SH-SY5Y (cell line): ENCODE data around the gene PTPRT.

Experiments
- GATA2 ChIP-seq: IDR thresholded peaks from 2 replicates; pipeline ENCODE4 v1.6.1; 2011; ENCODE audit warnings: mild to moderate bottlenecking, low read depth, low read length
- GATA3 ChIP-seq: IDR thresholded peaks from 2 replicates; pipeline ENCODE4 v1.6.1; 2011; ENCODE audit warnings: low read depth, mild to moderate bottlenecking, low read length, moderate library complexity

DNA sequence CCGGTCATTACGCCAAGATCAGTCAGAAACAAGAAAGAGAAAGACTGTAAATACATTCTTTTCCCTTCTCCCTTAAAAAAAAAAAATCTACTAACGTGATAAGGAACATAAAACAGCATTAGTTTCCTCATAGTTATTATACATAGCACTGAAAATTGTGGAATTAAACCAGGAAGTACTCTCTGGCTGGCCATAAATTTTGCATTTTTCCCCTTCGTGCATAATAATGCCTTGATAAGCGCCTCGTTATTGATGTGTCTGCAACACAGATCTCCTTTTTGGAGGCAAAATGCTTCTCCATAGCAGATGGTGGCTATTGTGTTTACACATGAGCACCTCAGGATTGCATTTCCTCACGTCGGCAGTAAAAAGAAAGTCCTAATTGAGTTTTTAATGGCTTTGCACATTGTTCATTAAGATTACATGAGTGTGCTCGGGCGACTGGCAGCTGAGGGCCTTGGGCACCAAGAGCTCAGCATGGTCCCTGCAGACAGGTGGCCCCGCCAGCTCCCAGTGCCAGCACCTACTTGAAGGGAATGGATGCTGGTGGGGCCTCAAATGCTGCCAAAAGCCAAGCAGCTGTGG lies 394.5 kb downstream of the PTPRT start:
- TF ChIP-seq GATA2 (no peak), GATA3 (no peak)
